Activated naive CD4-positive, alpha-beta T cell treated with anti-CD3 and anti-CD28 coated beads, Interleukin-2, amount 50 U/mL, for 24 hours (primary cell): Measurements from ENCODE around the gene CYB561A3.
A peak's percentile ranks its signal among the peaks of the same experiment; 100 is the strongest.
"Not testable (repeated sequence)": the region's sequence is repeated elsewhere in the genome, so short reads cannot be mapped to it uniquely, and the experiment has no call there.

Experiments
- H3K27ac Mint-ChIP-seq: one replicate; pipeline ENCODE4 v1.8.0; 2021; ENCODE audit warnings: mild to moderate bottlenecking, mixed read lengths
- H3K27me3 Mint-ChIP-seq: one replicate; pipeline ENCODE4 v1.8.0; 2021; ENCODE audit warnings: mixed read lengths
- H3K36me3 Mint-ChIP-seq: one replicate; pipeline ENCODE4 v1.8.0; 2021; ENCODE audit warnings: mixed read lengths
- H3K4me1 Mint-ChIP-seq: one replicate; pipeline ENCODE4 v1.8.0; 2021; ENCODE audit warnings: mixed read lengths
- H3K4me3 Mint-ChIP-seq: one replicate; pipeline ENCODE4 v1.8.0; 2021; ENCODE audit warnings: mild to moderate bottlenecking, mixed read lengths
- H3K9me3 Mint-ChIP-seq: one replicate; pipeline ENCODE4 v1.8.0; 2021; ENCODE audit warnings: mixed read lengths

CYB561A3 gene, protein sequence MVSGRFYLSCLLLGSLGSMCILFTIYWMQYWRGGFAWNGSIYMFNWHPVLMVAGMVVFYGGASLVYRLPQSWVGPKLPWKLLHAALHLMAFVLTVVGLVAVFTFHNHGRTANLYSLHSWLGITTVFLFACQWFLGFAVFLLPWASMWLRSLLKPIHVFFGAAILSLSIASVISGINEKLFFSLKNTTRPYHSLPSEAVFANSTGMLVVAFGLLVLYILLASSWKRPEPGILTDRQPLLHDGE

DNA sequence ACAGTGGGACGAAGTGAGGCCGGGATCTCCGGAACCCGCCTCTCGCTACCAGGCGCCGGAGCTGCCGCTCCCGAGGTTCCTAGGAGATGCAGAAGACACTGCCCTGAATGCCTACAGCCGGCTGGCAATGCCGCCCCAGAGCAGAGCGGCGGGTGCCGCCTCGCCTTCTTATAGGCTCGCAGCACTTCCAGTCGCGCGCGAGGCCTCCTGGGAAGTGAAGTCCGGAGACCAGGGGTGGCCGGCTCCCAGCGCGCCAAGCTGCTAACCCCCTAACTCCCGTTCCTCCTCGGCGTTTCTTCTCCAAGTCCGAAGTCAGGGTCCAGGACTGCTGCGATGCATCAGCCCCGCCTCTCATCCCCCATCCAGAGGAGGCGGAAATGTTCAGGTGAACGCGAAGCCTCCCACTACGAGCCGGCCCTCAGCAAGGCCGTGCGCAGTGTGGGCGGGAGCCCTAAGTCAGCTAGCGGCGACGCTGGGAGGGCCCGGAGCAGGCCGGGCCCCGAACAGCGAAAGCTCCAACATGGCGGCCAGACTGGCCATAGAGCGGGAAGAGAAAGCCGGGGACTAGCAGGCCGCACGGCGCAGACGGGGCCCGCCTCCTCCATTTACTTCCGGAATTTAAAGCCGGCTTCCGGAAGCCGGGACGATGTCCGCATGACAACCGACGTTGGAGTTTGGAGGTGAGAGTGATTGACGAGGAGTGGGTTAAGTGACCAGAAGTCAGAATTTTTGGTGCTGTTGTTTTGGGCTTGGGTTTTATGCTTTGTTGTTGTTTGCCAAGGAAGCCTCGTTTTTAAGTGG is at the start of gene CYB561A3, which contains the start of gene TMEM138:
Gene CYB561A3, minus strand, starts transcription at position 142 of the 801 bp plus-strand sequence. CDS start 5,169 bp downstream, outside the sequence.
Gene TMEM138, plus strand, starts transcription at position 634 of the 801 bp plus-strand sequence. CDS start 2,017 bp downstream, outside the sequence.
- peaks cover 46% of the 10 kb centered on the region for H3K4me1 Mint-ChIP-seq
- H3K4me3 Mint-ChIP-seq = peak within 1 kb of the TSS; percentile 100
- H3K27me3 Mint-ChIP-seq = no peaks in the 10 kb centered on the region
- no peaks in the 10 kb centered on the region for H3K9me3 Mint-ChIP-seq
- H3K27ac Mint-ChIP-seq = peak within 1 kb of the TSS; percentile 99
- peaks cover 5% of the 10 kb centered on the region for H3K36me3 Mint-ChIP-seq

DNA sequence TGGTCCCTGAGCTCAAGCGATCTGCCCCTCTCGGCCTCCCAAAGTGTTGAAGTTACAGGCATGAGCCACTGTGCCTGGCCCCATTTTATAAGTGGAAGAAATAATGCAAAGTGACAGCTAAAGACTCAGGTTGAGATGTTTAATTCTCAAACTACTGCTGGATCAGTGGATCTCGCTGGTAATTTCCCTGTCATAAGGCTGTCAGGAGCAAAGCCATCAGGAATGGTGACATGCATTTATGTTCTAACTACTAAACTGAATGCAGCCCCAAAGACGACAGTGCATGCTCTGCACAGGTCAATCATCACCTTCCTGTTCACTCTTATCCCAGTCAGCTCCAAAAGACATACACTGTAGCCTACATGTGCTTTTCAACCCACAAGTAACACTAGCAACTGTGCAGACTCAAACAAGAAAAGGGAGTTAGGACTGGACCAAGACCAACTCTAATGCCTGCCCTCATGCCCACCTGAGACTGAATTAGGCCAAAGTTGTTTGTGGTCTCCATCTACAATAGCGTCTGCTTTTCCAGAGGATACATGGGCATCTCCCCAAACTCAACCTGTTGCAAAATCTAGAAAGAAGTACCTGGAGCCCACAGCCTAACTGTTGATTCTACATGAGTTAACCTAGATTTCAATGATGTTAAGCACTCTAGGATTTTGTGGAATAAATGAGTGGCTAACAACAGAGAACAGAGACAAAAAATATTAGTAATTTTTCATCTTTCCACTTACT is 45.5 kb upstream of the CYB561A3 start:
- Mint-ChIP-seq H3K9me3 (no peaks in the 10 kb centered on the region), H3K36me3 (peaks cover 15% of the 10 kb centered on the region), H3K27me3 (no peaks in the 10 kb centered on the region), H3K27ac (no peak overlapping the region), H3K4me1 (no peaks in the 10 kb centered on the region), H3K4me3 (no peak overlapping the region)

DNA sequence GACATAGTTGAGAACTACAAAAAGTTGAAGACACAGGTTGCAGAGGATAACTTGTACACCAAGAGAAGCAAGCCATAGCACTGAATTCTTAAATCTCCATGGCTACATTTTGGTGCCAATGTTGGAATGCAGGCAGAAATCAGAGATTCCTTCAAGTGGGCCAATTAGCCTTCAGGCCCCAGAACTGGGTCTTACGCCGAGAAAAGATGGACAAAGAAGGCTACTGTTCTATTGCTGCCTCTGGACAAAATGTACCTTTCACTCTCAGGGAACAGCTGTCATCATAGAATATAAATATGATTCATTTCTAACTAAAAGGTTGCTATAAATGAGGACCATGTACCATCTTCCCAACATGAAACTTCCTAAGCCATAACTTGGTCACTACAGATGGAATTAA is 44.4 kb upstream of the CYB561A3 start:
- no peaks in the 10 kb centered on the region for H3K27me3 Mint-ChIP-seq
- H3K9me3 Mint-ChIP-seq = no peaks in the 10 kb centered on the region
- H3K27ac Mint-ChIP-seq = no peak overlapping the region
- H3K4me1 Mint-ChIP-seq = no peaks in the 10 kb centered on the region
- H3K36me3 Mint-ChIP-seq = peaks cover 10% of the 10 kb centered on the region
- H3K4me3 Mint-ChIP-seq = no peak overlapping the region

DNA sequence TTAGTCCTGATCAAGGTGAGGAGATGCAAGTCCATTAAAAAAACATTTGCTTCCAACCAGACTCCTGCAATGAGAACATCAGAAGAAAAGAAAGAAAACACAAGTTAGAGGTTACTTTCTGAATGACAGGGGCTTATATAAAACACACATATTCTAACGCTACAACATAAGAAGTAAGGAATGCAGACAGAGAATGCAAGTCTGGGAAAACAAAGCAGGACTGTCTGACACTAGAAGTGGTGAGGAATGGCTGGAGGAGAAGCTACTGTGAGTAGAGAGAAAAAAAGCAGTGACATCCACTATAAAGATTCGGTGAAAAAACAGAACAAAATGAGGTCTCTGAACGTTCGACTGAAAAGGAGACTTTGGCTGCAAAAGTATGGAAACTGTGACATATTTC is 43.0 kb upstream of the CYB561A3 start:
- H3K4me3 Mint-ChIP-seq = no peak overlapping the region
- H3K36me3 Mint-ChIP-seq = peaks cover 6% of the 10 kb centered on the region
- no peaks in the 10 kb centered on the region for H3K27me3 Mint-ChIP-seq
- no peaks in the 10 kb centered on the region for H3K4me1 Mint-ChIP-seq
- H3K9me3 Mint-ChIP-seq = no peaks in the 10 kb centered on the region
- H3K27ac Mint-ChIP-seq = no peak overlapping the region

DNA sequence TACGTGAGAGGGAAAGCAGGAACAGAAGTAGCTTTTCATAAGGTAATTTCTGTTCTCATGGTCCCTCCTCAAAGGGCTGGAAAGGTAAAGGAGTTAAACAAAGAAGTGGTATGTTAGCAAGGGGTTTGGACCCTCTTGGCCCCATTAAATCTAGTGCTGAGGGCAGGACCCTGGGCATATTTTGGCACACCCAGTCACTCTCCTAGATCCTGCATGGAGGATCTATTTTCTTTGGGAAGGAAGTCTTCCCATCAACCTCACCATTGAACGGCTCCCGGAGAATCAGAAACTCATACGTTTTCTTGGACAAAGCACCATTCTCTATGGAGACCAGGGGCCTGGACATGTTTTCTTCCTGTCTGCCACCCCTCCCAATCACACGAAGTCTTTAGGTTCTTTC is 42.4 kb upstream of the CYB561A3 start:
- H3K4me3 Mint-ChIP-seq = no peak overlapping the region
- no peaks in the 10 kb centered on the region for H3K4me1 Mint-ChIP-seq
- no peaks in the 10 kb centered on the region for H3K27me3 Mint-ChIP-seq
- no peaks in the 10 kb centered on the region for H3K9me3 Mint-ChIP-seq
- peaks cover 6% of the 10 kb centered on the region for H3K36me3 Mint-ChIP-seq
- no peak overlapping the region for H3K27ac Mint-ChIP-seq

DNA sequence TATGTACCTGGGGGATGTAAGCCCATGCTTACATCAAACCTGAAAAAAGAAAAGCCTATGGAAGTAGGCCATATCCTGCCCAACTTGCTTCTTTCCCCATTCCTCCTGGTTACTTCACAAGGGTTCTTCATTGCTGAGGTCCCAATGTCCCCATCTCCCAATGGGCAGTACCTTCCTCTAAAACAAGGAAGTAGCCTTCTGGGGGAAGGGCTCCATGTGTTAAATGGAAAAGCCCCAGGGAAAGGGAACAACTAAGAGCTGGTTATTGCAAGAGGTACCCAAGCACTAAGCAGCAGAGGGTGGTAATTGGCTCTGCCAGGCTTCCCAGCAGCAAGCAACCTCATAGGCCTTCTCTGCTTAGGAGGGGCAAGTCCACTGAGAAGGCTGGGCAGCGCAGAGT is 42.0 kb upstream of the CYB561A3 start:
- Mint-ChIP-seq H3K27ac (no peak overlapping the region), H3K9me3 (no peaks in the 10 kb centered on the region), H3K27me3 (no peaks in the 10 kb centered on the region), H3K36me3 (peaks cover 6% of the 10 kb centered on the region), H3K4me3 (no peak overlapping the region), H3K4me1 (no peaks in the 10 kb centered on the region)

DNA sequence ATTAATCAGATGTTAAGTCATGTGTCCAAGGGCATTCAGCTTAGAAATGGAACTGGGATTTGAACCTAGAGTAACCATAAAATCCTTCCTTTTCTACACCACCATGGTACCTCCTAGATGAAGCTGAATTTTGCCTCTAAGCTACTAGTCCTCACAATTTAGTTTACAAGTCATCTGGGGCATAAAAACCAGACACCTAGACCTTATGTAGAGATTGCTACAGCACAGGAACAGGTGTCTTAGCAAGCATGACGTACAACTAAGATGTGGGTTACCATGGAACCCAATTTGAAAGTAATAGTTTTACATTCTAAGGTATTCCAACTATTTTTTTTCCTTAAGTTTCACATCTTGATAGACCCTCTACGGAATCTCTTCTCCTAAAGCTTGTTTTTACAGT is 39.9 kb upstream of the CYB561A3 start:
- Mint-ChIP-seq H3K4me3 (no peak overlapping the region), H3K9me3 (no peaks in the 10 kb centered on the region), H3K4me1 (no peaks in the 10 kb centered on the region), H3K36me3 (peaks cover 4% of the 10 kb centered on the region), H3K27ac (no peak overlapping the region), H3K27me3 (no peaks in the 10 kb centered on the region)

DNA sequence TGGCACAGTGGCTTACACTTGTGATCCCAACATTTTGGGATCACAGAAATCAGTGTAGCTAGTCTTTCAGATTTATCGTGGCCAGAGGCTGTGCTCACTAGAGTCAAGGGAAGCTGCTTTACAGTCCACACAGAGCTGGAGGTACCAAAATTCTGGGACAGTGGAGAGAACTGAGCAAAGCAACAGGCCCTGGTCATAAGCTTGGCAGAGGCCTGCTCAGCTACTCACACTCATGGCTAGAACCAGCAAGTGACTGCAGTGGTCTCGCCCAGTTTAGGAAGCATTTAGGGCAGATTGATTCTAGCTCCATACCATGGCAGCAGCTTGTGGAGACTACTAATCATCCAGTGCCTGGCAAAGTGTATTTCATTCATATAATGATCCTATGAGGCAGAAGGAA is 39.5 kb upstream of the CYB561A3 start:
- no peak overlapping the region for H3K27ac Mint-ChIP-seq

DNA sequence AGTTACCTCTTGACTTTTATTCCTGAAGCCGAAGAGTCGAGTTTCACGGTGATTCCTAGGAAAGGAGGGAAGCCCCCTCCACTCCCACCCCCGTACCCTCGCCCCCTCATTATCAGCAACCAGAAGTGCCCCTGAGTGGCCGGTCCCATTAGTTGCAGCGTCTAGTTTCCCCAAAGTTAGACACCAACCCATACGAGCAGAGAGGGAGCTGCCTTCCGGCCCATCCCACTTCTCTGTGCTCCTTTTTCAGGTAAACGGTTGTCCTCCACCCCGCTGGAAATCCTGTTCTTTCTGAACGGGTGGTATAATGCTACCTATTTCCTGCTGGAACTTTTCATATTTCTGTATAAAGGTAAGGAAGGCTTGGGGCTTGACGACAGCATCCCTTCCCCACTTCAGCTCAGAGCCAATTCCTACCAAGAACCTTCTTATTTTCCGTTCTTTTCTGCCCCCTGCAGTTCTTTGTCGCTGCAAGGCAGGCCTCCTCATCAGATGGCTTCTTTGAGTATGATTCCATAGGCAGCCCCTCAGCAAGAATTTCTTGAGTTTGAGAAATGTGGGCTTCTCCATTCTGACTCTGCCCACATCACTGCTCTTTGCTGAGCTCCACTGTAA is 31.4 kb upstream of the CYB561A3 start:
- H3K9me3 Mint-ChIP-seq = no peaks in the 10 kb centered on the region
- H3K4me1 Mint-ChIP-seq = peaks cover 23% of the 10 kb centered on the region
- peak overlapping the region; percentile 93 for H3K27ac Mint-ChIP-seq
- peak overlapping the region; percentile 93 for H3K4me3 Mint-ChIP-seq
- no peaks in the 10 kb centered on the region for H3K36me3 Mint-ChIP-seq
- no peaks in the 10 kb centered on the region for H3K27me3 Mint-ChIP-seq

More for the DNA sequence above, 39.5 kb upstream of the CYB561A3 start:
- H3K36me3 Mint-ChIP-seq = peaks cover 4% of the 10 kb centered on the region
- H3K4me1 Mint-ChIP-seq = no peaks in the 10 kb centered on the region
- H3K27me3 Mint-ChIP-seq = no peaks in the 10 kb centered on the region
- H3K9me3 Mint-ChIP-seq = no peaks in the 10 kb centered on the region
- no peak overlapping the region for H3K4me3 Mint-ChIP-seq

DNA sequence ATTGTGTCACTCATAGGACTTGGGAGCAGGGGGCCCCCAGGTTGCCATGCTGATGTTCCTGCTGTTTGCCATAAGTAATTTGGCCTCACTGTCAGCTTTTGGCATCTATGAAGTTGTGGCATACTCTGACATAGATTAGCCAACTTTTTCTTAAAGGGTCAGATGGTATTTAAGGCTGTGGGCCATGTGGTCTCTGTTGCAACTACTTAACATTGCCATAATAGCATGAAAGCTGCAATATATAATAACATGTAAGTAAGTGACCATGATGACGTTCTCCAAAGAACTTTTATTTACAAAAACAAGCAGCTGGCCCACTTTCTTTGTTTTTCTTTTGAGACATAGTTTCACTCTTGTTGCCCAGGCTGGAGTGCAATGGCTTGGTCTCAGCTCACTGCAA is 28.5 kb upstream of the CYB561A3 start:
- Mint-ChIP-seq H3K27ac (no peak overlapping the region), H3K4me3 (no peak overlapping the region), H3K9me3 (no peaks in the 10 kb centered on the region)

DNA sequence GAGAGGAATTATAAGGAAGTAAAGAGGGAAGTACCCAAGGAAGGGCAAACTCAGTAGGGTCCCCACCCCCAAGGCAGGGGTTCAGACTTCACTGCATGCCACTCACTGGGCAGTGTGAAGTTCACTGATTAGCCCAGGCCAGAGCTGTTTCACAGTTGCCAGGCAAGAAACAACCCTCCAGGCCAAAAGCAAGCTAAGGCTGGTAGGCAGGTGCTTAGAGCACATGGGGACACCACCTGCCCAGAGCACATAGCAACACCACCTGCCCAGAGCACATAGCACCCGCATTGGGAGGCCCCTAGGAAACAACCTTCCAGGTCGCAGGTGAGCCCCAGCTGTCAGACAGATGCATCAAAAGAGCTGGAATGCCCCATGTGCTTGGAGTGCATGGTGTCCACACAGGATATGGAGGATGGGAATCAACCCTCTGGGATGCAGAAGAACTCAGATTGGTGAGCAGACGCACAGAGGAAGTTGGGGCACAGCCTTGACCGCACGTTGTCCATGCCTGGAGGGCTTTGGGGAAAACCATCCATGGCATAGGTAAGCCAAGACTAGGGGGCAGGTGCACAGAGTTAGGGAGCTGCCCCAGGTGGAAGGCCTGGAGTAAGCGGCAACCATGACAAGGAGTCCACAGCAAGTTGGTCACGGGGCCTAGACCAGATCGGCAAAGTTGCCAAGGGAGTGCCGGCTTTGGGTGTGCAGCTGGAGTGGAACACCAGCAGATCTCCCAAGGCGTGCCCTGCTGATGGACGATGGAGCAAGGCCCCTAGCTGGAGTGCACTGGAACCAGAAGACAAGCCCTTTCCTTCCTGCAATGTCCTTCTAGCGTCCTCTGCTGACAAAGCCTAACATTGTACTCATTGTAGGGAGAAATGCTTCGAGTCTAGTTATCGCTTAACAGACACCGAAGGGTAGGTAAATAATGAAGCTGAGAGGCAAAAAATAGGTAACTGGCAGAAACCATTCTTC is 22.9 kb upstream of the CYB561A3 start:
- H3K4me3 Mint-ChIP-seq = no peak overlapping the region

More for the DNA sequence above, 28.5 kb upstream of the CYB561A3 start:
- Mint-ChIP-seq H3K36me3 (no peaks in the 10 kb centered on the region), H3K4me1 (peaks cover 30% of the 10 kb centered on the region), H3K27me3 (no peaks in the 10 kb centered on the region)

DNA sequence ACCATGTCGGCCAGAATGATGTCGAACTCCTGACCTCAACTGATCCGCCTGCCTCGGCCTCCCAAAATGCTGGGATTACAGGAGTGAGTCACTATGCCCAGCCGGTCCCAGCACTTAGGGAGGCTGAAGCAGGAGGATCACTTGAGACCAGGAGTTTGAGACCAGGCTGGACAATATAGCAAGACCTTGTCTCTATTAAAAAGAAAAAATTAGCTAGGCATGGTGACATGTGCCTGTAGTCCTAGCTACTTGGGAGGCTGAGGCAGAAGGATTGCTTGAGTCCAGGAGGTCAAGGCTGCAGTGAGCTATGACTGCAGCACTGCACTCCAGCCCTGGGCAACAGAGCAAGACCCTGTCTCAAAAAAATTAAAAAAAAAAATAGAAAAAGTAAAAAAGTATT is 22.2 kb upstream of the CYB561A3 start:
- not testable (repeated sequence) for H3K9me3 Mint-ChIP-seq, H3K27me3 Mint-ChIP-seq, H3K36me3 Mint-ChIP-seq, H3K4me1 Mint-ChIP-seq, H3K4me3 Mint-ChIP-seq, H3K27ac Mint-ChIP-seq

More for the DNA sequence above, 22.9 kb upstream of the CYB561A3 start:
- H3K9me3 Mint-ChIP-seq = no peaks in the 10 kb centered on the region
- H3K36me3 Mint-ChIP-seq = no peaks in the 10 kb centered on the region
- H3K27me3 Mint-ChIP-seq = no peaks in the 10 kb centered on the region
- no peak overlapping the region for H3K27ac Mint-ChIP-seq
- H3K4me1 Mint-ChIP-seq = peaks cover 9% of the 10 kb centered on the region

DNA sequence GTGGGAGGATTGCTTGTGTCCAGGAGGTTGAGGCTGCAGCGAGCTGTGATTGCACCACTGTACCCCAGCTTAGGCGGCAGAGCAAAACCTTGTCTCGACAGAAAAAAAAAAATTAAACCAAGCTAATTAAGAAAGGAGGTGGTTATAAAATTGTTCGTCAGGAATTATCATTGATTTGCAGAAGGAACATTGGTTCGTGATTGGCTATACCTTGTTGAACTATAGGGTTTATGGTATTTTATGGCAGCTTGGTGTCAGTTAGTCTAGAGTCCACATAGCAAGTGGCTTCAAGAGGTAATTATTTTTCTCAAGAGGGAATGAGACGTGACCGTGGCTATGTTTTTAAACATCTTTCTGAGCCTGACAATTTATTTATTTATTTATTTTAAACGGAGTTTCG is 19.2 kb upstream of the CYB561A3 start:
- Mint-ChIP-seq H3K27ac (no peak overlapping the region), H3K36me3 (peaks cover 2% of the 10 kb centered on the region), H3K9me3 (no peaks in the 10 kb centered on the region), H3K4me1 (peaks cover 9% of the 10 kb centered on the region), H3K27me3 (no peaks in the 10 kb centered on the region), H3K4me3 (no peak overlapping the region)

DNA sequence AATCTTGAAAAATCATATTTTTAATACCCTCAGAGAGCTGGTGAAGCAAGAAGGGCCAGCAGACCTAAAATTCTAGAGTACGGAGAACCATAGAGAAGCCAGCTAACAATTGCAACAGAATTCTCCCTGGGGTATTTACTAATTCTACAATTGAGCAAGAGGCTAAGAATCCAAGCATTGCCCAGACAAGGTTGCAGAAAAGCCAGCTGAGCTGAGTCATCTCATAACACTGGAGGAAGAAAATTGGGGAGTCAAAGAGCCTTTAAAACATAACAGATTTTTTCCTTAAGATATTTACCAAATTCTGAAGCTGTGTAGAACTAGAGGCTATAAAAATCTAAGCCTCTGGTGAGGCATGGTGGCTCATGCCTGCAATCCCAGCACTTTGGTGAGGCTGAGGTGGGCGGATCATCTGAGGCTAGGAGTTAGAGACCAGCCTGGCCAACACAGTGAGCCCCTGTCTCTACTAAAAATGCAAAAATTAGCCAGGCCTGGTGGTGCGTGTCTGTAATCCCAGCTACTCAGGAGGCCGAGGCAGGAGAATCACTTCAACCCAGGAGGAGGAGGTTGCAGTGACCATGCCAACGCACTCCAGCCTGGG is 17.1 kb upstream of the CYB561A3 start:
- H3K27me3 Mint-ChIP-seq = no peaks in the 10 kb centered on the region
- H3K27ac Mint-ChIP-seq = no peak overlapping the region
- no peaks in the 10 kb centered on the region for H3K9me3 Mint-ChIP-seq
- H3K36me3 Mint-ChIP-seq = peaks cover 3% of the 10 kb centered on the region
- no peaks in the 10 kb centered on the region for H3K4me1 Mint-ChIP-seq
- no peak overlapping the region for H3K4me3 Mint-ChIP-seq
